Calu3 (cell line): ENCODE results near the gene VGLL4. TPM values are rescaled to one million over a fixed set of nuclear protein-coding genes. Genes with fewer than 3 reads are reported as not detected.

Experiments
- BruUV-seq: library from RNA; stranded (reverse); fragments of 400-500 nt; replicated peaks from 2 replicates; lab custom pipeline; 2021; lab: Mats Ljungman, UMichigan
- CTCF ChIA-PET: fragments of 300-600 bp; sonication (Branson Sonifier 250); formaldehyde crosslinking; loops from one replicate; lab custom pipeline; 2022; ENCODE audit warnings: antibody characterized with exemption; lab: Charles Lee
- DNase-seq: peaks from one replicate; pipeline ENCODE4 v3.0.0; 2022
- H3K27ac Mint-ChIP-seq: one replicate; pipeline ENCODE4 v1.8.0; 2022; ENCODE audit warnings: mixed read lengths; ENCODE audit not compliant: unreplicated experiment
- H3K27me3 Mint-ChIP-seq: one replicate; pipeline ENCODE4 v1.8.0; 2022; ENCODE audit warnings: mixed read lengths; ENCODE audit not compliant: unreplicated experiment
- H3K36me3 Mint-ChIP-seq: one replicate; pipeline ENCODE4 v1.8.0; 2022; ENCODE audit warnings: mild to moderate bottlenecking, moderate library complexity, mixed read lengths; ENCODE audit not compliant: insufficient read depth, unreplicated experiment
- H3K4me1 Mint-ChIP-seq: one replicate; pipeline ENCODE4 v1.8.0; 2022; ENCODE audit warnings: mild to moderate bottlenecking, low read depth, mixed read lengths; ENCODE audit not compliant: unreplicated experiment
- H3K4me3 Mint-ChIP-seq: one replicate; pipeline ENCODE4 v1.8.0; 2022; ENCODE audit warnings: mild to moderate bottlenecking, low read depth, moderate library complexity, mixed read lengths; ENCODE audit not compliant: unreplicated experiment
- H3K9me3 Mint-ChIP-seq: one replicate; pipeline ENCODE4 v1.8.0; 2022; ENCODE audit warnings: low read depth, mixed read lengths; ENCODE audit not compliant: unreplicated experiment
- CTCF ChIP-seq: fragments of 200-600 bp; IDR thresholded peaks from one replicate; pipeline ENCODE4 v1.8.0; 2022; ENCODE audit warnings: antibody characterized with exemption; ENCODE audit not compliant: unreplicated experiment
- intact Hi-C: fragments of 100-400 bp; cut with micrococcal nuclease; formaldehyde crosslinking; loops from one replicate; pipeline ENCODE4 v1.10.0; 2022; ENCODE audit not compliant: unreplicated experiment
- total RNA-seq: library from RNA; stranded (reverse); gene quantifications from 2 replicates; pipeline ENCODE4 v1.2.3, GENCODE V29; 2022

Gene VGLL4
- total RNA-seq, 1 experiment from 2014 or later, result 51.3 TPM

GRCh38 chr3:11584570-11584969 lies 59.1 kb downstream of the VGLL4 start:
- H3K4me3 Mint-ChIP-seq, result no peak overlapping the region

GRCh38 chr3:11583638-11584046 lies 60.1 kb downstream of the VGLL4 start:
- Mint-ChIP-seq H3K27ac (no peak overlapping the region), H3K27me3 (no peaks in the 10 kb centered on the region), H3K4me1 (peaks cover 65% of the 10 kb centered on the region), H3K9me3 (no peaks in the 10 kb centered on the region), H3K36me3 (peaks cover 19% of the 10 kb centered on the region), H3K4me3 (no peak overlapping the region)
- CTCF ChIA-PET, result no interaction called here
- DNase-seq, result no peak
- intact Hi-C loops, result loop anchor here (5.0 kb wide), 1 partner anchor 59 kb away; the partner anchor contains the start of gene VGLL4
- no peak for TF ChIP-seq CTCF
- no TSS peak for BruUV-seq

More at GRCh38 chr3:11584570-11584969, 59.1 kb downstream of the VGLL4 start:
- intact Hi-C loops, result loop anchor here (5.0 kb wide), 1 partner anchor 58 kb away; the partner anchor contains the start of gene VGLL4
- CTCF ChIA-PET, result no interaction called here
- Mint-ChIP-seq H3K36me3 (peaks cover 19% of the 10 kb centered on the region), H3K27ac (no peak overlapping the region), H3K9me3 (no peaks in the 10 kb centered on the region), H3K27me3 (no peaks in the 10 kb centered on the region), H3K4me1 (peaks cover 73% of the 10 kb centered on the region)
- no peak for DNase-seq
- TF ChIP-seq CTCF, result no peak
- BruUV-seq, result no TSS peak

- no peak for DNase-seq
- Mint-ChIP-seq H3K27me3 (no peaks in the 10 kb centered on the region), H3K36me3 (peaks cover 19% of the 10 kb centered on the region), H3K27ac (peak overlapping the region; percentile 67), H3K9me3 (no peaks in the 10 kb centered on the region), H3K4me1 (peaks cover 63% of the 10 kb centered on the region), H3K4me3 (no peak overlapping the region)
- CTCF ChIA-PET, result no interaction called here
- BruUV-seq, result no TSS peak
- TF ChIP-seq CTCF, result no peak
- intact Hi-C loops, result loop anchor here (5.0 kb wide), 1 partner anchor 59 kb away; the partner anchor contains the start of gene VGLL4
These were observed 60.5 kb downstream of the VGLL4 start for GRCh38 chr3:11583235-11583634.

GRCh38 chr3:11582191-11582968 lies 61.3 kb downstream of the VGLL4 start:
- TF ChIP-seq CTCF, result no peak
- peak; percentile 55 for DNase-seq
- H3K4me3 Mint-ChIP-seq, result peak overlapping the region; percentile 75
- intact Hi-C loops, result loop anchor here (1.0 to 5.0 kb wide), 2 partner anchors 9 to 60 kb away; partner anchors contain the start of gene VGLL4
- CTCF ChIA-PET, result no interaction called here
- H3K36me3 Mint-ChIP-seq, result peaks cover 19% of the 10 kb centered on the region
- no peaks in the 10 kb centered on the region for H3K27me3 Mint-ChIP-seq
- H3K27ac Mint-ChIP-seq, result peak overlapping the region; percentile 67
- peaks cover 62% of the 10 kb centered on the region for H3K4me1 Mint-ChIP-seq
- H3K9me3 Mint-ChIP-seq, result no peaks in the 10 kb centered on the region
- BruUV-seq, result no TSS peak
